ENCODE measurements around the gene DCST1. TPM values are rescaled to one million over a fixed set of nuclear protein-coding genes. Genes with fewer than 3 reads are reported as not detected.

The DCST1 gene
- total RNA-seq, 2 experiments from 2014 or later, result not detected

DNA sequence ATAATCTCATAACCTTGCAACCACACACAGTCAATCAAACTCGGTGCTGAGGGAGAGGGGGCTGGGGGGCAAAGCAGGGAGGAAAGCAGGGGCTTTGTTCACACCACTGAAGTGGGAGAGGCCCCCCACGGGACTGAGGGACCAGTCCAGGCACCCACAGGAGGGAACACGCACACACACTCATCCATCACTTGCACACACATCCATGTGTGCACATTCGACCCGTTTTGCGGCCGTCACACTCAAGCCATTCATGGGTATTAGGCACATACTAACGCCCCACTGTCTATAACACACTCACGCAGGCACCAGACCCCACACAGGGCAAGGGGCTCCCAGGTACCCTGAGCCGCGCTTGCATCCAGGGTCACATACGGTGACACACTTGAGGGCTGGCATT lies 59.0 kb downstream of the DCST1 start:
- no peak overlapping the region for H3K4me2 ChIP-seq (ENCODE audit: low read length)
- TF ChIP-seq EZH2phosphoT487 (IDR thresholded peaks at IDR 0.05; ENCODE audit: borderline replicate concordance, low read depth, low read length), result no peak
- TF ChIP-seq CTCF (conservative IDR thresholded peaks at IDR 0.05; ENCODE audit: low read length), result no peak

DNA sequence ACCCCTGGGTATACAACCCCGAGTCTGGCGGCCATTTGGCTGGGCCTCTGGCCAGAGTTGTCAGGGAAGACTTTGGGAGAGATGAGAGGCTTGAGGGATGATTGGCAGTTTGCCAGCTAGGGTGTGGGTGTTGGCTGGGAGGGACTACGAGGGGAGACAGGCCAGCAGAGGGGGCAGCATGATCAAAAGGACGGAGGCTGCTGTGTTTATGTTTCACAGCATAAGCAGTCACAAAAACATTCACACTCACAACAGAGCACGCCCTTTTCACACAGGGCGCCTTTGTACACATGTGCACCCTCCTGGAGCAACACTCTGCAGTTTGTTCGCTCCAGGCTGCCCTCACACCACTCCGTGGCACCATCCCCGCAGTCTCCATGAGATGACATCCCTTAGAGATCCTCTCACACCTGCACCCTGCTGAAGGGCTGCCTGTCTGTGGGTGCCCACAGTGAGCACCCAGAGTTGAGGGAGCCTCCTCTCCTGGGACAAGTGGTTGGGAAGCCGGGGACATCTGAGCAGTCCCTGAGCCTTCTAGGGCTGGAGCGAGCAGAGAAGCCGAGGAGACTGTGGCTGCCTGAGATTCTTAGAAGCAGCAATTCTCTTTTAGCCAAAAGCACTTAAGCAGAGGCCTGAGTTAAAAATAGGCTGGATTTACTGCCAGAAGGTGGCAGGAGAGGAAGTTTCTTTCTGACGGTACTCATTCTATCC lies 60.4 kb downstream of the DCST1 start:
- DNase-seq (ENCODE audit: low spot score), result peak; percentile 48
- H3K9me3 ChIP-seq (ENCODE audit: low read length), result no peaks in the 10 kb centered on the region
- no peaks in the 10 kb centered on the region for H4K20me1 ChIP-seq (ENCODE audit: insufficient read depth, low read length)
- no peak overlapping the region for H3K4me3 ChIP-seq (ENCODE audit: low read depth, low read length, poor library complexity, severe bottlenecking)
- no peaks in the 10 kb centered on the region for H3K36me3 ChIP-seq (ENCODE audit: insufficient read depth, low read length)
- intact Hi-C loops (cut with micrococcal nuclease; ENCODE audit: unreplicated experiment), result no loop called here
- ChIA-PET POLR2A (no interaction called here), CTCF (ENCODE audit: unreplicated experiment) (no interaction called here)
- H2AFZ ChIP-seq (ENCODE audit: low read length), result no peak overlapping the region
- TF ChIP-seq CTCF (conservative IDR thresholded peaks at IDR 0.05; ENCODE audit: low read length) (peak; percentile 60), EZH2phosphoT487 (IDR thresholded peaks at IDR 0.05; ENCODE audit: borderline replicate concordance, low read depth, low read length) (no peak)
- BruUV-seq (replicated peaks), result no TSS peak
- H3K4me1 ChIP-seq (ENCODE audit: insufficient read depth, low read length, poor library complexity, severe bottlenecking), result peaks cover 7% of the 10 kb centered on the region
- H3K9me2 ChIP-seq (ENCODE audit: insufficient read depth, low read length), result no peaks in the 10 kb centered on the region
- no peak overlapping the region; the same call in 1 of the 2 replicates for H3K4me2 ChIP-seq (ENCODE audit: low read length)
- H3K27ac ChIP-seq (ENCODE audit: low read depth, low read length, poor library complexity, severe bottlenecking), result no peak overlapping the region
- H3K79me2 ChIP-seq (ENCODE audit: insufficient read depth, low read depth, low read length), result no peaks in the 10 kb centered on the region

More for the DNA sequence above, 59.0 kb downstream of the DCST1 start:
- intact Hi-C loops (cut with micrococcal nuclease; ENCODE audit: unreplicated experiment), result no loop called here
- no peaks in the 10 kb centered on the region for H3K9me3 ChIP-seq (ENCODE audit: low read length)
- H3K4me1 ChIP-seq (ENCODE audit: insufficient read depth, low read length, poor library complexity, severe bottlenecking), result peaks cover 7% of the 10 kb centered on the region
- ChIA-PET CTCF (ENCODE audit: unreplicated experiment) (interaction anchor here (2.0 kb wide), 1 partner anchor 80 kb away, joined by 12 read pairs; the partner anchor contains the start of gene KRTCAP2), POLR2A (no interaction called here)
- no peaks in the 10 kb centered on the region for H3K9me2 ChIP-seq (ENCODE audit: insufficient read depth, low read length)
- H4K20me1 ChIP-seq (ENCODE audit: insufficient read depth, low read length), result no peaks in the 10 kb centered on the region
- DNase-seq (ENCODE audit: low spot score), result no peak
- no peaks in the 10 kb centered on the region for H3K79me2 ChIP-seq (ENCODE audit: insufficient read depth, low read depth, low read length)
- BruUV-seq (replicated peaks), result no TSS peak
- no peak overlapping the region for H3K27ac ChIP-seq (ENCODE audit: low read depth, low read length, poor library complexity, severe bottlenecking)
- no peak overlapping the region for H3K4me3 ChIP-seq (ENCODE audit: low read depth, low read length, poor library complexity, severe bottlenecking)
- H2AFZ ChIP-seq (ENCODE audit: low read length), result no peak overlapping the region
- H3K36me3 ChIP-seq (ENCODE audit: insufficient read depth, low read length), result no peaks in the 10 kb centered on the region

GRCh38 chr1:155094622-155094948 lies 61.0 kb downstream of the DCST1 start:
- Histone ChIP-seq H3K9me2 (ENCODE audit: insufficient read depth, low read length) (no peaks in the 10 kb centered on the region), H3K9me3 (ENCODE audit: low read length) (no peaks in the 10 kb centered on the region), H3K79me2 (ENCODE audit: insufficient read depth, low read depth, low read length) (no peaks in the 10 kb centered on the region), H3K36me3 (ENCODE audit: insufficient read depth, low read length) (no peaks in the 10 kb centered on the region), H3K4me3 (ENCODE audit: low read depth, low read length, poor library complexity, severe bottlenecking) (no peak overlapping the region), H3K27ac (ENCODE audit: low read depth, low read length, poor library complexity, severe bottlenecking) (no peak overlapping the region), H4K20me1 (ENCODE audit: insufficient read depth, low read length) (no peaks in the 10 kb centered on the region), H3K4me2 (ENCODE audit: low read length) (no peak overlapping the region), H3K4me1 (ENCODE audit: insufficient read depth, low read length, poor library complexity, severe bottlenecking) (peaks cover 7% of the 10 kb centered on the region), H2AFZ (ENCODE audit: low read length) (no peak overlapping the region)
- no peak for DNase-seq (ENCODE audit: low spot score)
- CTCF ChIA-PET (ENCODE audit: unreplicated experiment), result no interaction called here
- POLR2A ChIA-PET, result no interaction called here
- BruUV-seq (replicated peaks), result no TSS peak
- intact Hi-C loops (cut with micrococcal nuclease; ENCODE audit: unreplicated experiment), result no loop called here
- no peak for TF ChIP-seq EZH2phosphoT487 (IDR thresholded peaks at IDR 0.05; ENCODE audit: borderline replicate concordance, low read depth, low read length)
- TF ChIP-seq CTCF (conservative IDR thresholded peaks at IDR 0.05; ENCODE audit: low read length), result no peak
